ENCODE results near the gene HOMER2. TPM values are rescaled to one million over a fixed set of nuclear protein-coding genes. Genes with fewer than 3 reads are reported as not detected.
A peak's percentile ranks its signal among the peaks of the same experiment; 100 is the strongest.
"Not testable (repeated sequence)": the region's sequence is repeated elsewhere in the genome, so short reads cannot be mapped to it uniquely, and the experiment has no call there.

Gene HOMER2
- total RNA-seq, 1 donor from 2014 or later, result 21.3 TPM

- intact Hi-C loops (cut with micrococcal nuclease), result no loop called here
- H3K36me3 Mint-ChIP-seq (ENCODE audit: low read depth), result peaks cover 46% of the 10 kb centered on the region
- H3K4me3 Mint-ChIP-seq, result no peak overlapping the region
- H3K27me3 Mint-ChIP-seq (ENCODE audit: insufficient read depth), result peaks cover 4% of the 10 kb centered on the region
- peaks cover 2% of the 10 kb centered on the region for H3K4me1 Mint-ChIP-seq (ENCODE audit: low read depth)
- no peak overlapping the region for H3K27ac Mint-ChIP-seq
- DNase-seq (ENCODE audit: low spot score), result no peak
- H3K9me3 Mint-ChIP-seq, result no peaks in the 10 kb centered on the region
Measured at GRCh38 chr15:82838096-82838735, 114.3 kb downstream of the HOMER2 start.

GRCh38 chr15:82835391-82835917 lies 117.1 kb downstream of the HOMER2 start:
- Mint-ChIP-seq H3K36me3 (ENCODE audit: low read depth) (peaks cover 66% of the 10 kb centered on the region), H3K4me1 (ENCODE audit: low read depth) (peaks cover 30% of the 10 kb centered on the region), H3K9me3 (no peaks in the 10 kb centered on the region), H3K4me3 (no peak overlapping the region), H3K27ac (no peak overlapping the region), H3K27me3 (ENCODE audit: insufficient read depth) (no peaks in the 10 kb centered on the region)
- DNase-seq (ENCODE audit: low spot score), result no peak
- intact Hi-C loops (cut with micrococcal nuclease), result no loop called here

- intact Hi-C loops (cut with micrococcal nuclease), result loop anchor here (2.0 to 5.0 kb wide), 4 partner anchors 83 to 369 kb away; partner anchors contain the start of gene BTBD1
- H3K27ac Mint-ChIP-seq, result peak overlapping the region; percentile 87
- H3K4me3 Mint-ChIP-seq, result peak overlapping the region; percentile 57
- DNase-seq (ENCODE audit: low spot score), result no peak
- peaks cover 49% of the 10 kb centered on the region for H3K4me1 Mint-ChIP-seq (ENCODE audit: low read depth)
- H3K9me3 Mint-ChIP-seq, result no peaks in the 10 kb centered on the region
- peaks cover 2% of the 10 kb centered on the region for H3K27me3 Mint-ChIP-seq (ENCODE audit: insufficient read depth)
- peaks cover 79% of the 10 kb centered on the region for H3K36me3 Mint-ChIP-seq (ENCODE audit: low read depth)
Measured at GRCh38 chr15:82833362-82833682, 119.2 kb downstream of the HOMER2 start.

- peak; percentile 17 for DNase-seq (ENCODE audit: low spot score)
- no peaks in the 10 kb centered on the region for H3K9me3 Mint-ChIP-seq
- peaks cover 79% of the 10 kb centered on the region for H3K36me3 Mint-ChIP-seq (ENCODE audit: low read depth)
- H3K27ac Mint-ChIP-seq, result peak overlapping the region; percentile 87
- intact Hi-C loops (cut with micrococcal nuclease), result loop anchor here (1.0 to 5.0 kb wide), 8 partner anchors 21 to 370 kb away; partner anchors contain the start of genes BTBD1, RAMAC and RPS17
- H3K27me3 Mint-ChIP-seq (ENCODE audit: insufficient read depth), result peaks cover 2% of the 10 kb centered on the region
- peaks cover 54% of the 10 kb centered on the region for H3K4me1 Mint-ChIP-seq (ENCODE audit: low read depth)
- peak overlapping the region; percentile 57 for H3K4me3 Mint-ChIP-seq
Measured at GRCh38 chr15:82832601-82833361, 119.7 kb downstream of the HOMER2 start.

GRCh38 chr15:82831894-82832600 lies 120.5 kb downstream of the HOMER2 start:
- H3K27ac Mint-ChIP-seq, result peak overlapping the region; percentile 87

GRCh38 chr15:82830427-82831173 lies 121.9 kb downstream of the HOMER2 start:
- no peak overlapping the region for H3K4me3 Mint-ChIP-seq
- peaks cover 2% of the 10 kb centered on the region for H3K27me3 Mint-ChIP-seq (ENCODE audit: insufficient read depth)
- DNase-seq (ENCODE audit: low spot score), result no peak
- peaks cover 71% of the 10 kb centered on the region for H3K36me3 Mint-ChIP-seq (ENCODE audit: low read depth)
- intact Hi-C loops (cut with micrococcal nuclease), result loop anchor here (5.0 kb wide), 3 partner anchors 137 to 372 kb away; partner anchors contain the start of gene BTBD1
- H3K4me1 Mint-ChIP-seq (ENCODE audit: low read depth), result peaks cover 55% of the 10 kb centered on the region
- H3K27ac Mint-ChIP-seq, result no peak overlapping the region
- H3K9me3 Mint-ChIP-seq, result no peaks in the 10 kb centered on the region

More at GRCh38 chr15:82831894-82832600, 120.5 kb downstream of the HOMER2 start:
- Mint-ChIP-seq H3K36me3 (ENCODE audit: low read depth) (peaks cover 74% of the 10 kb centered on the region), H3K27me3 (ENCODE audit: insufficient read depth) (peaks cover 2% of the 10 kb centered on the region), H3K4me3 (peak overlapping the region; percentile 57), H3K4me1 (ENCODE audit: low read depth) (peaks cover 55% of the 10 kb centered on the region), H3K9me3 (no peaks in the 10 kb centered on the region)
- intact Hi-C loops (cut with micrococcal nuclease), result loop anchor here (1.0 to 5.0 kb wide), 8 partner anchors 21 to 370 kb away; partner anchors contain the start of genes BTBD1, RAMAC and RPS17
- DNase-seq (ENCODE audit: low spot score), result no peak

GRCh38 chr15:82829234-82829633 lies 123.3 kb downstream of the HOMER2 start:
- Mint-ChIP-seq H3K27me3 (ENCODE audit: insufficient read depth) (peaks cover 2% of the 10 kb centered on the region), H3K4me3 (no peak overlapping the region), H3K27ac (no peak overlapping the region), H3K9me3 (no peaks in the 10 kb centered on the region), H3K36me3 (ENCODE audit: low read depth) (peaks cover 63% of the 10 kb centered on the region), H3K4me1 (ENCODE audit: low read depth) (peaks cover 55% of the 10 kb centered on the region)
- intact Hi-C loops (cut with micrococcal nuclease), result no loop called here
- no peak for DNase-seq (ENCODE audit: low spot score)

GRCh38 chr15:82828075-82828474 lies 124.4 kb downstream of the HOMER2 start:
- peaks cover 51% of the 10 kb centered on the region for H3K4me1 Mint-ChIP-seq (ENCODE audit: low read depth)
- DNase-seq (ENCODE audit: low spot score), result no peak
- no peak overlapping the region for H3K27ac Mint-ChIP-seq
- no peak overlapping the region for H3K4me3 Mint-ChIP-seq
- intact Hi-C loops (cut with micrococcal nuclease), result no loop called here
- H3K9me3 Mint-ChIP-seq, result no peaks in the 10 kb centered on the region
- H3K27me3 Mint-ChIP-seq (ENCODE audit: insufficient read depth), result peaks cover 2% of the 10 kb centered on the region
- peaks cover 55% of the 10 kb centered on the region for H3K36me3 Mint-ChIP-seq (ENCODE audit: low read depth)

- no peaks in the 10 kb centered on the region for H3K27me3 Mint-ChIP-seq (ENCODE audit: insufficient read depth)
- no peak overlapping the region for H3K27ac Mint-ChIP-seq
- intact Hi-C loops (cut with micrococcal nuclease), result loop anchor here (2.0 kb wide), 1 partner anchor 36 kb away; no protein-coding TSS in a partner anchor
- no peak for DNase-seq (ENCODE audit: low spot score)
- peaks cover 41% of the 10 kb centered on the region for H3K36me3 Mint-ChIP-seq (ENCODE audit: low read depth)
- H3K4me3 Mint-ChIP-seq, result no peak overlapping the region
- H3K4me1 Mint-ChIP-seq (ENCODE audit: low read depth), result peaks cover 3% of the 10 kb centered on the region
- no peaks in the 10 kb centered on the region for H3K9me3 Mint-ChIP-seq
Measured at GRCh38 chr15:82823049-82823448, 129.5 kb downstream of the HOMER2 start.

GRCh38 chr15:82821851-82822250 lies 130.7 kb downstream of the HOMER2 start:
- intact Hi-C loops (cut with micrococcal nuclease), result loop anchor here (2.0 kb wide), 1 partner anchor 35 kb away; no protein-coding TSS in a partner anchor
- H3K4me1 Mint-ChIP-seq (ENCODE audit: low read depth); H3K9me3 Mint-ChIP-seq; H3K4me3 Mint-ChIP-seq; H3K27me3 Mint-ChIP-seq (ENCODE audit: insufficient read depth); H3K27ac Mint-ChIP-seq; DNase-seq (ENCODE audit: low spot score): not testable (repeated sequence)
- H3K36me3 Mint-ChIP-seq (ENCODE audit: low read depth), result peaks cover 42% of the 10 kb centered on the region

GRCh38 chr15:82821396-82821795 lies 131.1 kb downstream of the HOMER2 start:
- DNase-seq (ENCODE audit: low spot score); H3K27me3 Mint-ChIP-seq (ENCODE audit: insufficient read depth); H3K4me1 Mint-ChIP-seq (ENCODE audit: low read depth); intact Hi-C loops (cut with micrococcal nuclease); H3K4me3 Mint-ChIP-seq; H3K27ac Mint-ChIP-seq; H3K9me3 Mint-ChIP-seq: not testable (repeated sequence)
- peaks cover 43% of the 10 kb centered on the region for H3K36me3 Mint-ChIP-seq (ENCODE audit: low read depth)

GRCh38 chr15:82820128-82820527 lies 132.4 kb downstream of the HOMER2 start:
- intact Hi-C loops (cut with micrococcal nuclease), result no loop called here
- no peak overlapping the region for H3K27ac Mint-ChIP-seq
- DNase-seq (ENCODE audit: low spot score), result no peak
- no peak overlapping the region for H3K4me3 Mint-ChIP-seq
- H3K9me3 Mint-ChIP-seq, result no peaks in the 10 kb centered on the region
- peaks cover 46% of the 10 kb centered on the region for H3K36me3 Mint-ChIP-seq (ENCODE audit: low read depth)
- H3K27me3 Mint-ChIP-seq (ENCODE audit: insufficient read depth), result no peaks in the 10 kb centered on the region
- no peaks in the 10 kb centered on the region for H3K4me1 Mint-ChIP-seq (ENCODE audit: low read depth)
